Measurements from ENCODE around the gene PEF1.

The PEF1 gene

GRCh38 chr1:31586376-31587327 lies 58.0 kb downstream of the PEF1 start:
- no peak for DNase-seq (ENCODE audit: extremely low read depth in 1 of 2, low read depth in 1 of 2)

GRCh38 chr1:31585736-31586365 lies 58.8 kb downstream of the PEF1 start:
- DNase-seq (ENCODE audit: extremely low read depth in 1 of 2, low read depth in 1 of 2): no peak

DNA sequence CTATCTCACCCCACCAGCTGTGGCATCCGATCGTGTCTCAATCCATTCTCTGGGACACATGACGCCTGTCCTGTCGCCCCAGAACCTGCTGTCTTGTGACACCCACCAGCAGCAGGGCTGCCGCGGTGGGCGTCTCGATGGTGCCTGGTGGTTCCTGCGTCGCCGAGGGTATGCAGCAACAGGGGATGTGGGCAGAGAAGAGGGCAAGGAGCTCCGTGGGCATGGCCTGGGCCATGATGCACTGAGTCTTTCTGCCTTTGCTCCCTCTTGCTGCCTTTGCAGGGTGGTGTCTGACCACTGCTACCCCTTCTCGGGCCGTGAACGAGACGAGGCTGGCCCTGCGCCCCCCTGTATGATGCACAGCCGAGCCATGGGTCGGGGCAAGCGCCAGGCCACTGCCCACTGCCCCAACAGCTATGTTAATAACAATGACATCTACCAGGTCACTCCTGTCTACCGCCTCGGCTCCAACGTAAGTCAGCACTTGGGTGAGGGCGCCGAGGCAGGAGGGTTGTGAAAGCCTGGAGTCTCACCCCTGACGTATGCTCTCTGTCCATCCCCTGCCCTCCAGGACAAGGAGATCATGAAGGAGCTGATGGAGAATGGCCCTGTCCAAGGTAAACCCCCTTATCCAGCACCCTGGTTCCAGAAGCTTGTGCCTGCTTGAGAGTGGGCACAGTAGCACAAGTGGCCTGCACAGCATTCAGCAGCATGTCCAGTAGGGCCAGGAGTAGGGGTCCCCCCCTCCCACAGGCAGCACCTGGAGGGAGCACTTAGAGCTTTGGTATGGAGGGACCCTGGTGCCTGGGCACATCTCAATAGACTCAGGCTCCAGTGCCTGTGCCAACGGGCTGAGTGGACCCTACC lies 59.6 kb downstream of the PEF1 start:
- no peak for DNase-seq (ENCODE audit: extremely low read depth in 1 of 2, low read depth in 1 of 2)

- no peak for DNase-seq (ENCODE audit: extremely low read depth in 1 of 2, low read depth in 1 of 2)
Observed at GRCh38 chr1:31583995-31584868, 60.4 kb downstream of the PEF1 start.

GRCh38 chr1:31583082-31583994 lies 61.3 kb downstream of the PEF1 start:
- DNase-seq (ENCODE audit: extremely low read depth in 1 of 2, low read depth in 1 of 2): no peak

DNA sequence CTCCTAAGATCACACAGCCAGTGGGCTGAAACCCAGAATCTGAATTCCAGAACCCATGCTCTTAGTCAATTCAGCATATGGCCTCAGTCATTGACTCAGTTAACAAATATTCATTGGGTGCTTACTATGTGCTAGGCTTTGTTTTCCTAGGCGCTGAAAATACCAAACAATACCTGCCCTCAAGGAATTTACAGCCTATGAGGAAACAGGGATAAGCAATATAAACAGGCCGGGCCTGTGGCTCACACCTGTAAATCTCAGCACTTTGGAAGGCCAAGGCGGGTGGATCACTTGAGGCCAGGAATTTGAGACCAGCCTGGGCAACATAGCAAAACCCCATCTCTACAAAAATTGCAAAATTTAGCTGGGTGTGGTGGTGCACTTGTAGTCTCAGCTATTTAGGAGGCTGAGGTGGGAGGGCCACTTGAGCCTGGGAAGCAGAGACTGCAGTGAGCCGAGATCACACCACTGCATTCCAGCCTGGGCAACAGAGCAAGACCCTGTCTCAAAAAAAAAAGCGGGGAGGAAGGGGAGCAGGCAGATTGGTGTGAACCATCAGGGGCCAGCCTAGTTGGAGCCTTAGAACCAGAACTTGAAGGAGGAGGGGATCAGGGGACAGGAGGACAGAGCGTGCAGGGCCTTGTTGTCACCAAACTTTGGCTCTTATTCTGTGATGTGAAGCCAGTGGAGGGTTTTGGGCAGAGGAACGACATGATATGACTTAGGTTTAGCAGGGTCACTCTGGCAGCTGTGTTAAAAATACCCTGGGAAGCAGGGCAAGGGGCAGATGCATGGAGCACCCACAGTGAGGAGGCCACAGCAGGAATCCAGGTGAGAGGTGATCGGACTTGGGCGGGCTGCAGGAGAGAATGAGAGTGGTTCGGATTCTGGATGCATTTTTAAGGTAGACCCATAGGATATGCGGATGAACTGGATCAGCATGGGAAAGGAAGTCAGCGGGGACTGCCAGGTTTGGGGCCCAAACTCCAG lies 62.6 kb downstream of the PEF1 start:
- no peak for DNase-seq (ENCODE audit: extremely low read depth in 1 of 2, low read depth in 1 of 2)

DNA sequence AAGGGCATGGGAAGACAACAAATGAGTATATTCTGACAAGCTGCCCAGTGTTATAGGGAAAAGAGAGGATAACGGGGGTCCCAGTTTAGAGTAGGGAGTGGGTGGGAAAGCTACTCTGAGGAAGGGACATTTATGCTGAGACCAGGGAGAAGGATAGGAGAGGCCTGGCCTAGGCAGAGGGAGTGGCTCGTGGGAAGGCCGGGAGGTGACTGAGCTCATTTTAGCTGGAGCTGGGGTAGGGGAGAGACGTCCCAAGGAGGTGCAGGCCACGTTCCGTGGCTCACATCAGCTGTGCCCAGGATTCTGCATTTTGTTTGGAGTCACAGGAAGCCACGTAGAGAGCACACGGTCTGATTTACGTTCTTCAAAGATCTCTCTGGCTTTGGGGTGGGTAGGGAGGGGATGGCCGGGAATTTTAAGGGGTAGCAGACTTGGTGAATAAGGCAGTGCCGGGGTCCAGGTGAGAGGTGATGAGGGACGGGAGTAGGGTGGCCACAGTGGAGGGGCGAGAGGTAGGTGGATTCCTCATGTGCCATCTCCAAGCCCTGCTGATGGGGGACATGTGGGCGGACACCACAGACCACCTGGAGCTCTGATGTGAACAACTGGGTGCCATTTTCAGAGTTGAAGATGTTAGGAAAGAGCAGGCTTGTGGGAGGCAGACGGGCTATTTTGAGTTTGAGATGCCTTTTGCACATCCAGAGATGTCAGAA lies 63.6 kb downstream of the PEF1 start:
- DNase-seq (ENCODE audit: extremely low read depth in 1 of 2, low read depth in 1 of 2): no peak

- DNase-seq (ENCODE audit: extremely low read depth in 1 of 2, low read depth in 1 of 2): no peak
Observed at GRCh38 chr1:31580513-31580870, 64.2 kb downstream of the PEF1 start.

All from stimulated activated CD8-positive, alpha-beta memory T cell treated with anti-CD3 and anti-CD28 coated beads, Interleukin-7, amount 100 ng/mL, for 48 hours (primary cell).